ENCODE measurements around the gene ARHGAP4. TPM values are rescaled to one million over a fixed set of nuclear protein-coding genes. Genes with fewer than 3 reads are reported as not detected.

Gene ARHGAP4
- total and polyA plus RNA-seq, 11 donors, result 6.8 to 55.8 (median 12.9) TPM

- WGBS, 4 donors, result 85 to 90% (median 89%) methylated on average over 12 to 14 of the region's 14 CpGs
- Histone ChIP-seq H3K4me3 (no peak overlapping the region), H3K9me3 (no peaks in the 10 kb centered on the region), H3K4me1 (peaks cover 0 to 49% (median 30%) of the 10 kb centered on the region in 12 donors), H3K27ac (no peak overlapping the region), H3K36me3 (peaks cover 0 to 56% (median 46%) of the 10 kb centered on the region in 9 donors), H3K27me3 (peaks cover 0 to 6% (median 0%) of the 10 kb centered on the region in 9 donors)
- intact Hi-C loops (cut with DNase I), result no loop called here
- TF ChIP-seq CTCF (IDR thresholded peaks at IDR 0.05) (no peak), POLR2A (IDR thresholded peaks at IDR 0.05) (no peak)
- ATAC-seq (no peak), DNase-seq (no peak)
Observed at GRCh38 chrX:153964105-153964504, 38.0 kb upstream of the ARHGAP4 start.

- H3K36me3 ChIP-seq, result peaks cover 0 to 61% (median 52%) of the 10 kb centered on the region in 9 donors
- H3K9me3 ChIP-seq, result no peaks in the 10 kb centered on the region
- WGBS, 4 donors, result 90 to 97% (median 92%) methylated on average over 11 to 12 of the region's 12 CpGs; no CpG with 5 or more reads in 1 of the 4 donors
- DNase-seq (no peak), ATAC-seq (no peak)
- no peak for TF ChIP-seq CTCF (IDR thresholded peaks at IDR 0.05)
- no peak for TF ChIP-seq POLR2A (IDR thresholded peaks at IDR 0.05)
- no peak overlapping the region for H3K4me3 ChIP-seq
- peak overlapping the region in 1 of 12 donors; percentile 17 for H3K27ac ChIP-seq
- intact Hi-C loops (cut with DNase I), result no loop called here
- H3K27me3 ChIP-seq, result peaks cover 0 to 6% (median 0%) of the 10 kb centered on the region in 9 donors
- peaks cover 0 to 43% (median 25%) of the 10 kb centered on the region in 12 donors for H3K4me1 ChIP-seq
Observed at GRCh38 chrX:153963546-153963945, 37.5 kb upstream of the ARHGAP4 start.

GRCh38 chrX:153961292-153961691 lies 35.2 kb upstream of the ARHGAP4 start:
- ATAC-seq, result no peak
- intact Hi-C loops (cut with DNase I), result no loop called here
- H3K27me3 ChIP-seq, result peaks cover 0 to 4% (median 0%) of the 10 kb centered on the region in 9 donors
- peaks cover 0 to 84% (median 71%) of the 10 kb centered on the region in 9 donors for H3K36me3 ChIP-seq
- no peak overlapping the region for H3K4me3 ChIP-seq
- H3K9me3 ChIP-seq, result no peaks in the 10 kb centered on the region
- 84 to 90% (median 88%) methylated on average over 11 of the region's 11 CpGs for WGBS, 4 donors
- TF ChIP-seq CTCF (IDR thresholded peaks at IDR 0.05) (no peak), POLR2A (IDR thresholded peaks at IDR 0.05) (no peak)
- H3K4me1 ChIP-seq, result peaks cover 0 to 21% (median 8%) of the 10 kb centered on the region in 12 donors
- DNase-seq, result no peak
- H3K27ac ChIP-seq, result no peak overlapping the region

GRCh38 chrX:153960786-153961185 lies 34.7 kb upstream of the ARHGAP4 start:
- WGBS, 4 donors, result 92 to 95% (median 93%) methylated on average over 22 of the region's 22 CpGs

More at GRCh38 chrX:153960786-153961185, 34.7 kb upstream of the ARHGAP4 start:
- ATAC-seq (no peak), DNase-seq (peak in 1 of 5 donors; percentile 18)
- intact Hi-C loops (cut with DNase I), result no loop called here
- TF ChIP-seq POLR2A (IDR thresholded peaks at IDR 0.05) (no peak), CTCF (IDR thresholded peaks at IDR 0.05) (no peak)
- Histone ChIP-seq H3K9me3 (no peaks in the 10 kb centered on the region), H3K4me3 (no peak overlapping the region), H3K4me1 (peaks cover 0 to 16% (median 3%) of the 10 kb centered on the region in 12 donors), H3K27me3 (no peaks in the 10 kb centered on the region), H3K27ac (no peak overlapping the region), H3K36me3 (peaks cover 0 to 89% (median 77%) of the 10 kb centered on the region in 9 donors)

Data from heart left ventricle (tissue), 16 donors.